Stomach (tissue), 4 donors: Measurements from ENCODE around the gene CHIC2.

Experiments
- POLR2AphosphoS5 ChIP-seq, 3 donors: sonication (generic); formaldehyde crosslinking; IDR thresholded peaks; one replicate each; pipeline ENCODE4 v1.6.1; 2016; ENCODE audit warnings: antibody characterized with exemption in 3 of 3
- TF ChIP-seq, protein P1 (sequence below), 7 experiments: fragments of 450-650 bp in 4 of 7; fragments of 200-600 bp in 3 of 7; sonication (generic) in 3 of 7; IDR thresholded peaks; one replicate each; pipeline ENCODE4 v1.5.1; 2016 to 2019; ENCODE audit warnings: antibody characterized with exemption in 7 of 7, control low read depth in 2 of 7, mild to moderate bottlenecking in 1 of 7

DNA sequence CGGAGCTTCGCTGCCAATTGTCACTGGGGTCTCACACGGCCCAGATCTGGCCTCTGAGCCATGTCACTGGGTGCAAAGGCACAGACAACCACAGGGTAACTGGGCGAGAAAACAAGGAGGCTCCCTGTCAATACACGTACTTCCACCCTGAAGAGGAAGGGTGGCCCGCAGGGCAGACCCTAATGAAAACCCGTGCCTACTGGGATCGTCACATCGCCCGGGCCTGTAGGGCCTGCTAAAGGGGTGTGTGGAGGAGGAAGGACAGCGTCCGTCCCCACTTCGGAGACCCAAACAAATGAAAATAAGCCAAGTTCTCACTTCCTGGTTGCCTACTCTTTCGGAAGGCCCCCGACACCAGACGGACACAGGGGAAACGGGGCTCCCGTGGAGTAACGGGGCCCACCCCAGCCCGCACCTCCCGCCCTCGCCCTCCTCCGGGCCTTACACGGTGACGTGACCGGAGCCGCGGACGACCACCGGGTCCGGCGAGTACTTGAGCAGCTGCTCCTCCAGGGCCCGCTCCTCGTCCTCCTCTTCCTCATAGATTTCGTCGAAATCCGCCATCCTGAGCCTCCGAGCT is 578 bp downstream of the CHIC2 start:
- TF ChIP-seq, protein P1, sequence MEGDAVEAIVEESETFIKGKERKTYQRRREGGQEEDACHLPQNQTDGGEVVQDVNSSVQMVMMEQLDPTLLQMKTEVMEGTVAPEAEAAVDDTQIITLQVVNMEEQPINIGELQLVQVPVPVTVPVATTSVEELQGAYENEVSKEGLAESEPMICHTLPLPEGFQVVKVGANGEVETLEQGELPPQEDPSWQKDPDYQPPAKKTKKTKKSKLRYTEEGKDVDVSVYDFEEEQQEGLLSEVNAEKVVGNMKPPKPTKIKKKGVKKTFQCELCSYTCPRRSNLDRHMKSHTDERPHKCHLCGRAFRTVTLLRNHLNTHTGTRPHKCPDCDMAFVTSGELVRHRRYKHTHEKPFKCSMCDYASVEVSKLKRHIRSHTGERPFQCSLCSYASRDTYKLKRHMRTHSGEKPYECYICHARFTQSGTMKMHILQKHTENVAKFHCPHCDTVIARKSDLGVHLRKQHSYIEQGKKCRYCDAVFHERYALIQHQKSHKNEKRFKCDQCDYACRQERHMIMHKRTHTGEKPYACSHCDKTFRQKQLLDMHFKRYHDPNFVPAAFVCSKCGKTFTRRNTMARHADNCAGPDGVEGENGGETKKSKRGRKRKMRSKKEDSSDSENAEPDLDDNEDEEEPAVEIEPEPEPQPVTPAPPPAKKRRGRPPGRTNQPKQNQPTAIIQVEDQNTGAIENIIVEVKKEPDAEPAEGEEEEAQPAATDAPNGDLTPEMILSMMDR (IDR thresholded peaks at IDR 0.05) = no peak
- no peak for TF ChIP-seq POLR2AphosphoS5 (IDR thresholded peaks at IDR 0.05)
